Measurements from ENCODE around the gene GRPEL2. TPM values are rescaled to one million over a fixed set of nuclear protein-coding genes. Genes with fewer than 3 reads are reported as not detected.

The GRPEL2 gene
- total RNA-seq, 1 experiment from 2014 or later, result 47.3 TPM

DNA sequence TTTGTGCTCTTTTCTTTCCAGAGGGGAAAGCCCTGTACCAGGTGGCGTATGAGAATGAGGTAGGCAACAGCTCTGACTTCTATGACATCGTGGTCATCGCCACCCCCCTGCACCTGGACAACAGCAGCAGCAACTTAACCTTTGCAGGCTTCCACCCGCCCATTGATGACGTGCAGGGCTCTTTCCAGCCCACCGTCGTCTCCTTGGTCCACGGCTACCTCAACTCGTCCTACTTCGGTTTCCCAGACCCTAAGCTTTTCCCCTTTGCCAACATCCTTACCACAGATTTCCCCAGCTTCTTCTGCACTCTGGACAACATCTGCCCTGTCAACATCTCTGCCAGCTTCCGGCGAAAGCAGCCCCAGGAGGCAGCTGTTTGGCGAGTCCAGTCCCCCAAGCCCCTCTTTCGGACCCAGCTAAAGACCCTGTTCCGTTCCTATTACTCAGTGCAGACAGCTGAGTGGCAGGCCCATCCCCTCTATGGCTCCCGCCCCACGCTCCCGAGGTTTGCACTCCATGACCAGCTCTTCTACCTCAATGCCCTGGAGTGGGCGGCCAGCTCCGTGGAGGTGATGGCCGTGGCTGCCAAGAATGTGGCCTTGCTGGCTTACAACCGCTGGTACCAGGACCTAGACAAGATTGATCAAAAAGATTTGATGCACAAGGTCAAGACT is 22.8 kb downstream of the GRPEL2 start:
- no CpG with 5 or more reads among the region's 22 CpGs for WGBS (ENCODE audit: extremely low coverage, insufficient read length, low lambda C conversion rate)
- no peak overlapping the region for H2BK15ac ChIP-seq (ENCODE audit: low read depth, low read length)
- no peak for TF ChIP-seq CTCF (conservative IDR thresholded peaks at IDR 0.05)
- no peak overlapping the region for H2BK12ac ChIP-seq (ENCODE audit: insufficient read length, low read depth, low read length)
- H3K27me3 Mint-ChIP-seq (ENCODE audit: low read depth), result no peaks in the 10 kb centered on the region
- H3K23me2 ChIP-seq (ENCODE audit: insufficient read length, low read depth, low read length, poor library complexity, severe bottlenecking), result no peaks in the 10 kb centered on the region
- H2AFZ ChIP-seq (ENCODE audit: low read length), result no peak overlapping the region
- DNase-seq, result no peak
- no peak overlapping the region for H3T11ph ChIP-seq (ENCODE audit: low read length)
- no peak overlapping the region for H3K18ac ChIP-seq (ENCODE audit: insufficient read length, low read depth, low read length)
- H3K27ac Mint-ChIP-seq, result no peak overlapping the region
- H2BK20ac ChIP-seq (ENCODE audit: low read depth, low read length, poor library complexity, severe bottlenecking), result no peak overlapping the region
- H3K4me2 ChIP-seq (ENCODE audit: insufficient read depth, insufficient read length, low read length), result no peak overlapping the region
- H3K27me3 ChIP-seq (ENCODE audit: insufficient read depth, low read length), result no peaks in the 10 kb centered on the region
- no peak overlapping the region for H2BK5ac ChIP-seq (ENCODE audit: insufficient read length, low read length)
- H3K4me3 Mint-ChIP-seq, result no peak overlapping the region
- H3K14ac ChIP-seq (ENCODE audit: insufficient read depth, low read length), result no peak overlapping the region
- H3K9me3 Mint-ChIP-seq, result no peaks in the 10 kb centered on the region
- peaks cover 13 to 17% of the 10 kb centered on the region in 2 experiments for H3K4me1 Mint-ChIP-seq
- H2BK120ac ChIP-seq (ENCODE audit: low read depth, low read length, poor library complexity, severe bottlenecking), result no peak overlapping the region
- no peak overlapping the region for H4K5ac ChIP-seq (ENCODE audit: insufficient read length, low read depth, low read length)
- H3K9me3 ChIP-seq (ENCODE audit: control insufficient read depth, low read depth, low read length), result no peaks in the 10 kb centered on the region
- no peaks in the 10 kb centered on the region for H3K79me2 ChIP-seq (ENCODE audit: insufficient read depth, low read length)
- H3K4me1 ChIP-seq (ENCODE audit: insufficient read depth, low read length), result no peaks in the 10 kb centered on the region
- no peaks in the 10 kb centered on the region for H4K20me1 ChIP-seq (ENCODE audit: control insufficient read depth, insufficient read depth, insufficient read length)
- H3K27ac ChIP-seq (ENCODE audit: insufficient read length, low read depth, low read length), result no peak overlapping the region
- no peak overlapping the region for H4K8ac ChIP-seq (replicated peaks; ENCODE audit: insufficient read length, low read depth, low read length)
- no peak overlapping the region for H3K56ac ChIP-seq (ENCODE audit: insufficient read length, low read depth, low read length)
- H3K36me3 Mint-ChIP-seq (ENCODE audit: insufficient read depth in 1 of 3, low read depth in 3 of 3), result peaks cover 0 to 25% (median 0%) of the 10 kb centered on the region in 3 experiments; a peak in 5 of 7 replicates
- H3K79me1 ChIP-seq (ENCODE audit: insufficient read depth, low read depth, low read length, poor library complexity, severe bottlenecking), result no peaks in the 10 kb centered on the region
- H3K9ac ChIP-seq (ENCODE audit: extremely low read depth, insufficient read length, low read length), result no peak overlapping the region
- H3K4ac ChIP-seq (ENCODE audit: low read depth, low read length), result no peak overlapping the region
- no peak overlapping the region for H2AK5ac ChIP-seq (ENCODE audit: insufficient read length, low read length)
- H3K23ac ChIP-seq (ENCODE audit: insufficient read length, low read depth, low read length), result no peak overlapping the region
- H4K91ac ChIP-seq (ENCODE audit: insufficient read length, low read depth, low read length), result no peak overlapping the region

Measured in H9 (cell line).